Nephron (organoid): ENCODE data around the gene HSPG2.

Experiments used
- H3K27ac Mint-ChIP-seq, 3 experiments: 2 replicates each; pipeline ENCODE4 v1.8.0; 2020; ENCODE audit warnings: mixed read lengths in 3 of 3, mild to moderate bottlenecking in 2 of 3, moderate library complexity in 1 of 3
- H3K27me3 Mint-ChIP-seq: 2 replicates; pipeline ENCODE4 v1.8.0; 2021; ENCODE audit warnings: low read depth, mild to moderate bottlenecking, moderate library complexity, mixed read lengths
- H3K36me3 Mint-ChIP-seq: 2 replicates; pipeline ENCODE4 v1.8.0; 2020; ENCODE audit warnings: low read depth, mixed read lengths
- H3K4me1 Mint-ChIP-seq: 2 replicates; pipeline ENCODE4 v1.8.0; 2020; ENCODE audit warnings: mixed read lengths
- H3K4me3 Mint-ChIP-seq, 3 experiments: 2 replicates each; pipeline ENCODE4 v1.8.0; 2020; ENCODE audit warnings: mild to moderate bottlenecking in 3 of 3, mixed read lengths in 3 of 3, moderate library complexity in 2 of 3
- H3K9me3 Mint-ChIP-seq: 2 replicates; pipeline ENCODE4 v1.8.0; 2020; ENCODE audit warnings: mixed read lengths
- TF ChIP-seq, protein P1 (sequence below), 3 experiments: fragments of 200-600 bp; sonication (generic); IDR thresholded peaks; one replicate each; pipeline ENCODE4 v1.5.0; 2021; ENCODE audit warnings: antibody characterized with exemption in 3 of 3; ENCODE audit not compliant: unreplicated experiment in 3 of 3

The HSPG2 gene

DNA sequence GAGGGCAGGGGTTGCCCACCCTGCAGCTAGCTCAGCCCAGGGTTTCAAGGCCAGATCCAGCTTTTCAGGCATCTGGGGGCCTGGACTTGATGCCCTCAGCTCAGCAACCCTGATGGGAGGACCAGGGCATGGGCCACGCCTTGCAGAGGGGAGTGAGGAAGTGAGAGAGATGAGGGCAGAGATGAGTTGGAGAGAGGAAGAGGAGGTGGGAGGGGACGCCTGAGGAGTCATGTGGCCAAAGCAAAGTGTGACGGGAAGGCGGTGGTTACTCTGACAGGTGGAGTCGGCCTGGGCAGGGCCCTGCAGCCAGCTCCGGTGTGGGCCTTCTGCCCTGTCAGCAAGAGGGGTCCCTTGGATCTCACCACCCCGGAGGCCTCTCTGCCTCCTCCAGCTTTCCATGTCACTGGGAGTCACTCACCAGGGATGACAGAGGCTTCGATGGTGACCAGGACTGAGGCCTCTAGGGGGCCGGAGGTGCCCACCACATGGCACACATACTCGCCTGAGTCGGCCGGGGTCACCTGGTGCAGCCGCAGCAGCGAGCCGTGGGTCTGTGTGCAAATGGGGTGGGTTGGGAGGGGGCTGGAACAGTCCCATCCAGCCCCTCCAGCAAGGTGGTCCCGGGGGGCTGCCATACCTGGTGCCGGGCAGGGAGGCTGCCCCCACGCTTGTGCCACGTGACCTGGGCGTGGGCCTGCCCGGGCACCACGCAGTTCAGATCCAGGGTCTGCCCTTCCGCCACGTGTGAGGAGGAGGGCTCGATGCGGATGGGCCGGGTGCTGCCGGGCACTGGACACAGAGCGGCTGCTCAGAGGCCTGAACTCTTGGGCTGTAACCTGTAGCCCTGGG is 84.6 kb downstream of the HSPG2 start:
- H3K36me3 Mint-ChIP-seq: peaks cover 16% of the 10 kb centered on the region
- H3K27me3 Mint-ChIP-seq: no peaks in the 10 kb centered on the region
- no peak overlapping the region for H3K4me3 Mint-ChIP-seq
- H3K9me3 Mint-ChIP-seq: no peaks in the 10 kb centered on the region
- TF ChIP-seq, protein P1, sequence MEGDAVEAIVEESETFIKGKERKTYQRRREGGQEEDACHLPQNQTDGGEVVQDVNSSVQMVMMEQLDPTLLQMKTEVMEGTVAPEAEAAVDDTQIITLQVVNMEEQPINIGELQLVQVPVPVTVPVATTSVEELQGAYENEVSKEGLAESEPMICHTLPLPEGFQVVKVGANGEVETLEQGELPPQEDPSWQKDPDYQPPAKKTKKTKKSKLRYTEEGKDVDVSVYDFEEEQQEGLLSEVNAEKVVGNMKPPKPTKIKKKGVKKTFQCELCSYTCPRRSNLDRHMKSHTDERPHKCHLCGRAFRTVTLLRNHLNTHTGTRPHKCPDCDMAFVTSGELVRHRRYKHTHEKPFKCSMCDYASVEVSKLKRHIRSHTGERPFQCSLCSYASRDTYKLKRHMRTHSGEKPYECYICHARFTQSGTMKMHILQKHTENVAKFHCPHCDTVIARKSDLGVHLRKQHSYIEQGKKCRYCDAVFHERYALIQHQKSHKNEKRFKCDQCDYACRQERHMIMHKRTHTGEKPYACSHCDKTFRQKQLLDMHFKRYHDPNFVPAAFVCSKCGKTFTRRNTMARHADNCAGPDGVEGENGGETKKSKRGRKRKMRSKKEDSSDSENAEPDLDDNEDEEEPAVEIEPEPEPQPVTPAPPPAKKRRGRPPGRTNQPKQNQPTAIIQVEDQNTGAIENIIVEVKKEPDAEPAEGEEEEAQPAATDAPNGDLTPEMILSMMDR (IDR thresholded peaks at IDR 0.05; ENCODE audit: unreplicated experiment in 3 of 3): no peak
- no peaks in the 10 kb centered on the region for H3K4me1 Mint-ChIP-seq
- H3K27ac Mint-ChIP-seq: no peak overlapping the region

DNA sequence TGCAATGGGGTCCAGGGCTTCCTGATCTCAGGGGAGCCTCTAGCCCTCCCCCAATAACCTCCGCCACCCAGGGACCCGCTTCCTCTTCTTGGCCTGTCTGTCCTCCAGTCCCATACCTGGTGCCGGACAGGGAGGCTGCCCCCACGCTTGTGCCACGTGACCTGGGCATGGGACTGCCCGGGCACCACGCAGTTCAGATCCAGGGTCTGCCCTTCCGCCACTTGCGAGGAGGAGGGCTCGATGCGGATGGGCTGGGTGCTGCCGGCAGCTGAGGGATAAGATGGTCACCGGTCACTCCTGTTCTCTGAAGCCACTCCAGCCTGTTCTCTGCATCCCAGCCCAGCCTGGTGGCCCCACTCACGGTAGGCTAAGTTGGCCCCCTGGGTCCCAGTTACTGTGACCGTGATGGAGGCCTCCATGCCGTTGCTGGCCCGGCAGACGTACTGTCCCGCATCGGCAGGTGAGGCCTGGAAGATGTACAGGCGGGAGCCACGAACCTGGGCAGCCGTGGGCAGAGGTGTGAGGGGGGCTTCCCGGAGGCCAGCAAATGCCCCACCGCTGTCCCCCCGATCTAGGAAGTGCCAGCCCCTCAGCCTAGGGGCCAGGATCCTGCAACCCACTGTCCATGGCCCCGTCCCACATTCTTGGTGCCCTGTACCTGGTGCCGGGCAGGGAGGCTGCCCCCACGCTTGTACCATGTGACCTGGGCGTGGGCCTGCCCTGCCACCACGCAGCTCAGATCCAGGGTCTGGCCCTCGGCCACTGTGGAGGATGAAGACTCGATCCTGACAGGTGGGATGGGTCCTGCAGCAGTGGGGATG is 85.5 kb downstream of the HSPG2 start:
- H3K27ac Mint-ChIP-seq: no peak overlapping the region
- peaks cover 16% of the 10 kb centered on the region for H3K36me3 Mint-ChIP-seq
- H3K27me3 Mint-ChIP-seq: no peaks in the 10 kb centered on the region
- no peaks in the 10 kb centered on the region for H3K4me1 Mint-ChIP-seq
- TF ChIP-seq, protein P1 (IDR thresholded peaks at IDR 0.05; ENCODE audit: unreplicated experiment in 3 of 3): no peak
- no peak overlapping the region for H3K4me3 Mint-ChIP-seq
- no peaks in the 10 kb centered on the region for H3K9me3 Mint-ChIP-seq

DNA sequence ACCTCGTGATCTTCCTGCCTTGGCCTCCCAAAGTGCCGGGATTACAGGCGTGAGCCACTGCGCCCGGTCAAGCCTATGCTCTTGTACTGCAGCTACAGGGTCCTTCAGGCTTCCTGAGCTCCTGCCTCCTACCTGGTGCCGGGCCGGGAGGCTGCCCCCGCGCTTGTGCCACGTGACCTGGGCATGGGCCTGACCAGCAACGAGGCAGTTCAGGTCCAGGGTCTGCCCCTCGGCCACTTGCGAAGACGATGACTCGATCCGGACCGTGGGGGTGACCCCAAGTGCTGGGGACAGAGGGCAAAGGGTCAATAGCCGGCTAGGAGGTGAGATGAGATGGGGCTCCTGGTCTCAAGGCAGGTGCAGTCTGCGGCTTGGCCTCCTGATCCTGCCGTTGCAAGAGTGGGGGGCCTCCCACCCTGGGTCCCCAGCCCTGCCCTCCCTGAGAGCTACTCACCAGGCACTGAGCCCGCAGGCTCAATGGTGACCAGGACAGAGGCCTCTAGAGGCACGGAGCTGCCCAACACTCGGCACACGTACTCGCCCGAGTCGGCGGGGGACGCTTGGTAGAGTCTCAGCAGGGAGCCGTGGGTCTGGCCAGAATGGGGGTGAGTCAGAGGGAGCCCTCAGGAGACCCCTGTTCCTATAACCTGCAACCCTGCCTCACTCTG is 87.1 kb downstream of the HSPG2 start:
- Mint-ChIP-seq H3K36me3 (peaks cover 14% of the 10 kb centered on the region), H3K4me3 (no peak overlapping the region), H3K4me1 (no peaks in the 10 kb centered on the region), H3K27me3 (no peaks in the 10 kb centered on the region), H3K9me3 (no peaks in the 10 kb centered on the region), H3K27ac (no peak overlapping the region)
- TF ChIP-seq, protein P1 (IDR thresholded peaks at IDR 0.05; ENCODE audit: unreplicated experiment in 3 of 3): no peak

DNA sequence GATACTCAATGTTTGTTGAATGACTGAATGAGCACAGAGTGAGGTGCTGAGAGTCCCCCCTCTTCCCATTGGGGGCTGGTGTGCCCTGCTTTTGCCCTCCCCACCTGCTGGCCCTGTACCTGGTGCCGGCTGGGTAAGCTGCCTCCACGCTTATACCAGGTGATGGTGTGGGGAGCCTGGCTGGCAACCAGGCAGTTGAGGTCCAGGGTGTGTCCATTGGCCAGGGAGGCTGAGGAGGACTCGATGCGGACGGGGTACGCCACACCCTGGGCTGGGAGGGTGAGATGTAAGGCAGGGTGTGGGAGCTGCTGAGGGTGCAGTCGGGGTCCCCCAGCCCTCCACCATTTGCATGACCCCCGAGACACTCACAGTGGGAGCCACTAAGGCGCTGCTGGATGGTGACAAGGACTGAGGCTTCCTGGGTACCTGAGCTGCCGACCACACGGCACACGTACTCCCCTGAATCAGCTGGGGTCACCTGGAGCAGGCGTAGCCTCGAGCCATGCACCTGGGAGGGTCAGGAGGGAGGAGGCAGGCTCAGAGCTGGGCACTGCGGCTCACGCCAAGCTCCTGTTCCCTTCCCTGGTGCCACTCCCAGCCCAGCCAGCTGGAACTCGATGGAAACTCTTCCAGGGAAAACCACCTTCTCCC is 88.5 kb downstream of the HSPG2 start:
- Mint-ChIP-seq H3K4me3 (no peak overlapping the region), H3K27ac (no peak overlapping the region), H3K36me3 (peaks cover 14% of the 10 kb centered on the region), H3K27me3 (no peaks in the 10 kb centered on the region), H3K4me1 (no peaks in the 10 kb centered on the region), H3K9me3 (no peaks in the 10 kb centered on the region)
- TF ChIP-seq, protein P1 (IDR thresholded peaks at IDR 0.05; ENCODE audit: unreplicated experiment in 3 of 3): no peak

DNA sequence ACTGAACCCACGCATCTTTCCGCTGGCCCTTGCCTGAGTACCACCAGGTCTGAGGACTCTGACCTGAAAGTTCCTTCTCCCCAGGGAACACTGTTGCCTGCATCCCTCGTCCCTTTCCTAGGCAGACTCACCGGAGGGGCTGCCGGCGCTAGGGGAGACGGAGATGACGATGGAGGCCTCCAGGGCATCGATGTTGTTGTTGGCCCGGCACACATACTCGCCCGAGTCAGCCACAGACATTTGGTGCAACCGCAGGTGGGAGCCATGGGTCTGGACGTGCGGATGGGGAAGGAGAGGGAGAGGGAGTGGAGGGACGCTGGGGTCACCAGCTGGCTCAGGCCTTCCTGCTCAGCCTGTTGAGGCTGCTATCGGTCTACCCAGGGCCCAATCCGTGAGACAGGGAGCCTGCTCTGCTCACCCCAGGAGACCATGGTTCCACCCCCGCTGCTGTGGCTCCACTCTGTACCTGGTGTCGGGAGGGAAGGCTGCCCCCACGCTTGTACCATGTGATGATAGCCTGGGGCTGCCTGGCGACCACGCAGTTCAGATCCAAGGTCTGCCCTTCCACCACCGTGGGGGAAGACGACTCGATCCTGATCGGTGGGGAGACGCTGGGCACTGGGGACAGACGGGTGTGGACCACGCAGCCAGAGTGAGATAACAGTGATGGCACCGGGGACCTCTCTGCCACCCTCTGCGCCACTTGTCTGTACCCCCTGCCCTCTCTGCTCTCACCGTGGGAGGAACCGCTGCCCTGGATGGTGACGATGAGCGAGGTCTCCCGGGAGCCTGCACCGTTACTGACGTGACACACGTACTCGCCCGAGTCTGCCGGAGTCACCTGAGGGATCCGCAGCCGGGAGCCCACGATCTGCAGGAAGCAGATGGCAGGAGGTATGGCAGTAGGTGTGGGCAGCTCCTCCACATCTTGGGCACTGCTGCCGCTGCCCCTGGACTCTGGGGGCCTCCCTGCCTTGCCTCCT is 89.6 kb downstream of the HSPG2 start:
- Mint-ChIP-seq H3K27ac (no peak overlapping the region), H3K36me3 (peaks cover 11% of the 10 kb centered on the region), H3K4me1 (no peaks in the 10 kb centered on the region), H3K4me3 (no peak overlapping the region), H3K9me3 (no peaks in the 10 kb centered on the region), H3K27me3 (no peaks in the 10 kb centered on the region)
- TF ChIP-seq, protein P1 (IDR thresholded peaks at IDR 0.05; ENCODE audit: unreplicated experiment in 3 of 3): no peak
